Activated CD8-positive, alpha-beta T cell treated with anti-CD3 and anti-CD28 coated beads for 36 hours (primary cell): ENCODE data around the gene NHS. TPM values are rescaled to one million over a fixed set of nuclear protein-coding genes. Genes with fewer than 3 reads are reported as not detected.

Experiments
- ATAC-seq: fragments of 200-7000 bp; cut with Tn5 transposase; one replicate; pipeline ENCODE4 v1.10.0; 2021; ENCODE audit warnings: mild to moderate bottlenecking, moderate library complexity
- CTCF ChIA-PET: fragments of 350-600 bp; sonication (Branson Sonifier 250); formaldehyde crosslinking; loops from one replicate; lab custom pipeline; 2021; ENCODE audit warnings: antibody characterized with exemption; lab: Charles Lee
- POLR2A ChIA-PET: fragments of 350-600 bp; sonication (Branson Sonifier 250); formaldehyde crosslinking; loops from one replicate; lab custom pipeline; 2021; ENCODE audit warnings: antibody characterized with exemption; lab: Charles Lee
- DNase-seq: peaks from one replicate; pipeline ENCODE4 v3.0.0-alpha.2; 2020
- H3K27ac Mint-ChIP-seq: one replicate; pipeline ENCODE4 v1.8.0; 2021; ENCODE audit warnings: mild to moderate bottlenecking, mixed read lengths
- H3K27me3 Mint-ChIP-seq: one replicate; pipeline ENCODE4 v1.8.0; 2021; ENCODE audit warnings: mixed read lengths
- H3K36me3 Mint-ChIP-seq: one replicate; pipeline ENCODE4 v1.8.0; 2021; ENCODE audit warnings: low read depth, mixed read lengths
- H3K4me1 Mint-ChIP-seq: one replicate; pipeline ENCODE4 v1.8.0; 2021; ENCODE audit warnings: low read depth, mixed read lengths
- H3K4me3 Mint-ChIP-seq: one replicate; pipeline ENCODE4 v1.8.0; 2021; ENCODE audit warnings: mild to moderate bottlenecking, moderate library complexity, mixed read lengths
- H3K9me3 Mint-ChIP-seq: one replicate; pipeline ENCODE4 v1.8.0; 2021; ENCODE audit warnings: mixed read lengths
- CTCF ChIP-seq: fragments of 200-600 bp; IDR thresholded peaks from one replicate; pipeline ENCODE4 v1.8.0; 2022; ENCODE audit warnings: antibody characterized with exemption, mild to moderate bottlenecking
- intact Hi-C: fragments of 100-400 bp; cut with micrococcal nuclease; formaldehyde crosslinking; loops from one replicate; pipeline ENCODE4 v1.10.0; 2022
- total RNA-seq, 2 experiments: library from RNA; stranded (reverse); gene quantifications; one replicate each; pipeline ENCODE4 v1.2.3, GENCODE V29; 2021

NHS gene
- total RNA-seq, 2 experiments from 2014 or later, result 6.9 to 7.3 TPM

GRCh38 chrX:17692709-17693346 is 317.8 kb downstream of the NHS start:
- peaks cover 4% of the 10 kb centered on the region for H3K4me1 Mint-ChIP-seq
- H3K27ac Mint-ChIP-seq, result no peak overlapping the region
- H3K9me3 Mint-ChIP-seq, result no peaks in the 10 kb centered on the region
- TF ChIP-seq CTCF, result no peak
- no peaks in the 10 kb centered on the region for H3K36me3 Mint-ChIP-seq
- DNase-seq, result no peak
- peaks cover 2% of the 10 kb centered on the region for H3K27me3 Mint-ChIP-seq
- CTCF ChIA-PET, result no interaction called here
- POLR2A ChIA-PET, result no interaction called here
- no peak overlapping the region for H3K4me3 Mint-ChIP-seq
- peak; percentile 34 for ATAC-seq
- intact Hi-C loops, result loop anchor here (5.0 to 10.0 kb wide), 2 partner anchors 316 to 448 kb away; partner anchors contain the start of gene NHS

GRCh38 chrX:17697191-17697590 is 322.2 kb downstream of the NHS start:
- Mint-ChIP-seq H3K4me1 (no peaks in the 10 kb centered on the region), H3K4me3 (no peak overlapping the region), H3K27ac (no peak overlapping the region), H3K27me3 (no peaks in the 10 kb centered on the region), H3K9me3 (no peaks in the 10 kb centered on the region), H3K36me3 (no peaks in the 10 kb centered on the region)
- no peak for TF ChIP-seq CTCF
- POLR2A ChIA-PET, result no interaction called here
- CTCF ChIA-PET, result interaction anchor here (0.7 kb wide), 1 partner anchor 512 kb away, joined by 3 read pairs; no protein-coding TSS in a partner anchor
- no peak for DNase-seq
- no peak for ATAC-seq
- intact Hi-C loops, result loop anchor here (10.0 kb wide), 1 partner anchor 452 kb away; no protein-coding TSS in a partner anchor

GRCh38 chrX:17700976-17701375 is 326.0 kb downstream of the NHS start:
- no peaks in the 10 kb centered on the region for H3K27me3 Mint-ChIP-seq
- intact Hi-C loops, result no loop called here
- ChIA-PET POLR2A (no interaction called here), CTCF (no interaction called here)
- no peaks in the 10 kb centered on the region for H3K36me3 Mint-ChIP-seq
- H3K4me1 Mint-ChIP-seq, result no peaks in the 10 kb centered on the region
- no peak overlapping the region for H3K4me3 Mint-ChIP-seq
- ATAC-seq, result no peak
- no peaks in the 10 kb centered on the region for H3K9me3 Mint-ChIP-seq
- TF ChIP-seq CTCF, result no peak
- H3K27ac Mint-ChIP-seq, result no peak overlapping the region
- no peak for DNase-seq

- no peaks in the 10 kb centered on the region for H3K9me3 Mint-ChIP-seq
- no peaks in the 10 kb centered on the region for H3K4me1 Mint-ChIP-seq
These were observed 328.2 kb downstream of the NHS start for GRCh38 chrX:17703201-17703600.

More at GRCh38 chrX:17703201-17703600, 328.2 kb downstream of the NHS start:
- Mint-ChIP-seq H3K4me3 (no peak overlapping the region), H3K27ac (no peak overlapping the region), H3K27me3 (no peaks in the 10 kb centered on the region), H3K36me3 (no peaks in the 10 kb centered on the region)
- CTCF ChIA-PET, result interaction anchor here (0.7 kb wide), 1 partner anchor 14 kb away, joined by 3 read pairs; no protein-coding TSS in a partner anchor
- ATAC-seq (no peak), DNase-seq (no peak)
- TF ChIP-seq CTCF, result no peak
- intact Hi-C loops, result no loop called here
- POLR2A ChIA-PET, result no interaction called here
